ENCODE data around the gene C1QL2.

C1QL2 gene

GRCh38 chr2:119195001-119195400, 36.5 kb upstream of the C1QL2 start:
- H3K4me3 ChIP-seq (ENCODE audit: low read length), result no peak overlapping the region
- TF ChIP-seq CTCF (conservative IDR thresholded peaks at IDR 0.05; ENCODE audit: low read depth, low read length), result no peak

GRCh38 chr2:119192893-119193292, 34.3 kb upstream of the C1QL2 start:
- TF ChIP-seq CTCF (conservative IDR thresholded peaks at IDR 0.05; ENCODE audit: low read depth, low read length), result no peak
- DNase-seq (ENCODE audit: low read depth), result no peak
- H3K4me3 ChIP-seq (ENCODE audit: low read length), result no peak overlapping the region

More at GRCh38 chr2:119195001-119195400, 36.5 kb upstream of the C1QL2 start:
- DNase-seq (ENCODE audit: low read depth), result no peak

- no peak overlapping the region for H3K4me3 ChIP-seq (ENCODE audit: low read length)
- no peak for TF ChIP-seq CTCF (conservative IDR thresholded peaks at IDR 0.05; ENCODE audit: low read depth, low read length)
- no peak for DNase-seq (ENCODE audit: low read depth)
Observed at GRCh38 chr2:119190321-119191111, 32.0 kb upstream of the C1QL2 start.

- no peak overlapping the region for H3K4me3 ChIP-seq (ENCODE audit: low read length)
- no peak for TF ChIP-seq CTCF (conservative IDR thresholded peaks at IDR 0.05; ENCODE audit: low read depth, low read length)
- no peak for DNase-seq (ENCODE audit: low read depth)
Observed at GRCh38 chr2:119184512-119184911, 26.0 kb upstream of the C1QL2 start.

- H3K4me3 ChIP-seq (ENCODE audit: low read length), result no peak overlapping the region
- no peak for TF ChIP-seq CTCF (conservative IDR thresholded peaks at IDR 0.05; ENCODE audit: low read depth, low read length)
- no peak for DNase-seq (ENCODE audit: low read depth)
Observed at GRCh38 chr2:119181791-119182445, 23.4 kb upstream of the C1QL2 start.

GRCh38 chr2:119181391-119181790, 22.8 kb upstream of the C1QL2 start:
- H3K4me3 ChIP-seq (ENCODE audit: low read length), result no peak overlapping the region
- DNase-seq (ENCODE audit: low read depth), result no peak
- TF ChIP-seq CTCF (conservative IDR thresholded peaks at IDR 0.05; ENCODE audit: low read depth, low read length), result no peak

- no peak overlapping the region for H3K4me3 ChIP-seq (ENCODE audit: low read length)
- no peak for TF ChIP-seq CTCF (conservative IDR thresholded peaks at IDR 0.05; ENCODE audit: low read depth, low read length)
- no peak for DNase-seq (ENCODE audit: low read depth)
Observed at GRCh38 chr2:119180892-119181291, 22.3 kb upstream of the C1QL2 start.

Measured in retinal pigment epithelial cell (primary cell).